NCI-H1092 (cell line): ENCODE results near the gene SLC30A5.
A peak's percentile ranks its signal among the peaks of the same experiment; 100 is the strongest.
"Not testable (repeated sequence)": the region's sequence is repeated elsewhere in the genome, so short reads cannot be mapped to it uniquely, and the experiment has no call there.

Experiments used
- DNase-seq: peaks from one replicate; lab custom pipeline; 2025; lab: John Stamatoyannopoulos, UW

Gene SLC30A5

DNA sequence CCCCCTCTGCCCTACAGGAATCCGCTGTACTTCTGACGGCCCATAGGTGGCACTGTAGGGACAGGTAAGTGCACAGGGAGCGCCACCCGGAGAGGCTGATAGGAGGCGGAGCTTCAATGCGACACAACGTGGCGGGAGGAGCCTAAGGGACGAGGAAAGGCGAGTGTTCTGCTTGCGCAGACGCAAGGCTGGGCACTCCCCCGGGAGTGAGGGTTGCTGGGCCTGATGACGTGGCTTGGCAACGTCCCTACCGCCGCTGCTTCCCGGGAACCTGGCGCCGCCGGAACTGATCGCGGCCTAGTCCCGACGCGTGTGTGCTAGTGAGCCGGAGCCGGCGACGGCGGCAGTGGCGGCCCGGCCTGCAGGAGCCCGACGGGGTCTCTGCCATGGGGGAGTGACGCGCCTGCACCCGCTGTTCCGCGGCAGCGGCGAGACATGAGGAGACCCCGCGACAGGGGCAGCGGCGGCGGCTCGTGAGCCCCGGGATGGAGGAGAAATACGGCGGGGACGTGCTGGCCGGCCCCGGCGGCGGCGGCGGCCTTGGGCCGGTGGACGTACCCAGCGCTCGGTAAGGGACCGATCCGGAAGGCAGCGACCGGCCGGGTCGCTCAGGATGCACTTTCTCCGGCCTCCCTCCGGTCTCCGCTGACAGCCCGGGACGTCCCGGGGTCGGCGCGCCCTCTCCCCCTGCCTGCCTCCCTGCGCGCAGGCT is at the start of gene SLC30A5:
TSS of gene SLC30A5 (plus strand) at position 244 of the 712 bp plus-strand sequence. CDS start at position 486, 242 bp downstream.
- peak; percentile 98 for DNase-seq

DNA sequence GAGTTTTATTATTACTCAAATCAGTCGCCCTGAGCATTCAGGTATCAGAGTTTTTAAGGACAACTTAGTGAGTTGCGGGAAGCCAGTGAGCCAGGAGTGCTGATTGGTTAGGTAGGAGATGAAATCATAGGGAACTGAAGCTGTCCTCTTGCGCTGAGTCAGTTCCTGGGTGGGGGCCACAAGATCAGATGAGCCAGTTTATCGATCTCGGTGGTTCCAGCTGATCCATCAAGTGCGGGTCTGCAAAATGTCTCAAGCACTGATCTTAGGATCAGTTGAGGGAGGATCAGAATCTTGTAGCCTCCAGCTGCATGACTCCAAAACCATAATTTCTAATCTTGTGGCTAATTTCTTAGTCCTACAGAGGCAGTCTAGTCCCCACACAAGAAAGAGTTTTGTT is 48.6 kb upstream of the SLC30A5 start:
- DNase-seq = not testable (repeated sequence)

DNA sequence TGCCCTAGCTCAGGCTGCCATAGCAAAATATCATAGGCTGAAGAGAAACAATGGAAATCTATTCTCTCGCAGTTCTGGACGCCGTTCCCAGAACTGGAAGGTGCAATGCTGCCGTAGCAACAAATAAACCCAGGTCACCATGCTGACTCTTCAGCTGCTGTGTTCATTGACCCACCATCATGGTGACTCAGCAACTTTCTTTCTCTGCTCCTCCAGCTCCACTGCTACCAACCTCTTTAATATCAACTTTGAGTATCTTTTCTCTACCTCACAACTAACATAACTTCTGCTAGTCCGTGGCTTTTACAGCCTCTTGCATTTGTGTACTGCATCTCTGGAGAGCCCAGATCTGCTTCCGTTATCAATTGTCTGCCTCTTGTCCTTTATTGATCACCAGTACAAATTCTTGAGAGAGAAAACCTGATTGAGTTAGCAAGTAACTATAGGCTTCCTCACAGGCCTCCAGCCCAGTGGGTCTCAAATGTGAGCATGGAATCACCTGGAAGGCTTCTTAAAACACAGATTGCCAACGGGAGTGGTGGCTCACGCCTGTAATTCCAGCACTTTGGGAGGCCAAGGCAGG is 47.3 kb upstream of the SLC30A5 start:
- DNase-seq = no peak

DNA sequence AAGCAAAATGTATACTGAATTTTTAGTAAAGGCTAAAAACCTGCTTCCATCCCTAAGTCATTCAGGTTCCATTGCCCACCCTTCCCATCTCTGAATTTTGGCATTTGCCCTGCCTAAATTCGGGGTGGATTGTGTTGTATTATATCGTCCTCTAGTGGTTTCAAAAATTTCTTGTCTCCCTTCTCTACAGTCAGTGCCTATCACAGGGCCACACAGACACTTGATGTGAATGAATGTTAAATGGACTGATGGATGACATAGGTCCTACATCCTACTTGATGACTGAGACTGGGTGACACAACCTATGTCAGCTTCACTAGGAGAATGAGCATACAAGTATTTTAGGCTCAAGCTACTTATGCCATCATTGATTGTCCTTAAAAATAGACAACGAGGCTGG is 45.6 kb upstream of the SLC30A5 start:
- no peak for DNase-seq

DNA sequence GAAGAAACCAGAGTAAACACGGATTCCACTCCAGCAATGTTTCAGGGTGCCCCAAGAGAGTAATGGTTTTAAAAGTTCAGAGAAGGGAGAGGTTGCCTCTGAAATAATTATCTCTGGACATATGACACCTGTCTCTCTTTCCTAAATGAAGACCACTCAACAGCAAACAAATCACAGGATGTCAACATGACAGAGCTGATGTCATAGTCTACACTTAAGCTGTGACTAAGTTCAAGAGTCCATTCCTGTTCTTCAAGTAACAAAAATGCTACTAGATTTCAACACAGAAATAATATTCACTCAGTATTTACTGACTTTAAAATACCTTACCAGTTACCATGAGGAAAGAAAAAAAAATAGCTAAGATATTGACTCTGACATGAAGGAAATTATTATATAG is 44.7 kb upstream of the SLC30A5 start:
- DNase-seq = no peak

DNA sequence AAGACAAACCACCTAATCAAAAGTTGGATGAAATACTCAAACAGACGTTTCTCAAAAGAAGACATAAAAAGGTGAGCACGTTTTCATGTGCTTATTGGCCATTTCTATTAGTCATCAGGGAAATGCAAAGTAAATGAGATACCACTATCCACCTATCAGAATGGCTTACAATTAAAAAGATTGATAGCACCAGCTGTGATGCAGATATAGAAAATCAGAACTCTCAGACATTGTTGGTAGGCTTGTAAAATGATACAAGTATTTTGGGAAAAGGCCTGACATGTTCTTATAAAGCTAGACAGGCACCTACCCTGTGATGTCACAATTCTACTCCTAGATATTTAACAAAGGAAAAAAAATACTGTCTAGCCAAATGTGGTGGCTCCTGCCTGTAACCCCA is 44.0 kb upstream of the SLC30A5 start:
- no peak for DNase-seq

DNA sequence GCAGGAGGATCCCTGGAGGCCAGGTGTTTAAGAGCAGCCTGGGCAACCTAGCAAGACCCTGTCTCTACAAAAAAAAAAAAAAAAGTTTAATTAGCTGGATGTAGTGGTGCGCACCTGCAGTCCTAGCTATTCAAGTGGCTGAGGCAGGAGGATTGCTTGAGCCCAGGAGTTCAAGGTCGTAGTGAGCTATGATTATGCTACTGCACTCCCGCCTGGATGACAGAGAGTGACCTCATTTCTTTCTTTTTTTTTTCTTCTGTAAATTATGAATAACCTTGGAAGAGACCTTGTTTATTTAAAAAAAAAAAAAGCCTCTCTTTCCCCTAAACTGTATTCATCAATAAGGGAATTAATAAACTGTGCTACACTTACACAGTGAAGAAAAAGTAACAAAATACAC is 43.6 kb upstream of the SLC30A5 start:
- DNase-seq = no peak

DNA sequence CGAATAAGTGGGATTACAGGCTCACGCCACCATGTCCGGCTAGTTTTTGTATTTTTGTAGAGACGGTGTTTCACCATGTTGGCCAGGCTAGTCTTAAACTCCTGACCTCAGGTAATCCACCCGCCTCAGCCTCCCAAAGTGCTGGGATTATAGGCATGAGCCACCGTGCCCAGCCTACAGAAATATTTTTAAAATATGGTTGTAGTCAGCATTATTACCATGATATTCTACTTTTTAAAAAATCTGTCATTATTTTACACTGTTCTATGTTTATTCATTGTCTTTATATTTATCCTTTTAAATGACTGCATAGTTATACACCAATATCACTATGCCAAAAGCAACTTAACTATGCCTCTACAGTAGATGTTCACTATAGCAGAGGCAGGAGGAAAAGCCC is 41.6 kb upstream of the SLC30A5 start:
- DNase-seq = no peak

DNA sequence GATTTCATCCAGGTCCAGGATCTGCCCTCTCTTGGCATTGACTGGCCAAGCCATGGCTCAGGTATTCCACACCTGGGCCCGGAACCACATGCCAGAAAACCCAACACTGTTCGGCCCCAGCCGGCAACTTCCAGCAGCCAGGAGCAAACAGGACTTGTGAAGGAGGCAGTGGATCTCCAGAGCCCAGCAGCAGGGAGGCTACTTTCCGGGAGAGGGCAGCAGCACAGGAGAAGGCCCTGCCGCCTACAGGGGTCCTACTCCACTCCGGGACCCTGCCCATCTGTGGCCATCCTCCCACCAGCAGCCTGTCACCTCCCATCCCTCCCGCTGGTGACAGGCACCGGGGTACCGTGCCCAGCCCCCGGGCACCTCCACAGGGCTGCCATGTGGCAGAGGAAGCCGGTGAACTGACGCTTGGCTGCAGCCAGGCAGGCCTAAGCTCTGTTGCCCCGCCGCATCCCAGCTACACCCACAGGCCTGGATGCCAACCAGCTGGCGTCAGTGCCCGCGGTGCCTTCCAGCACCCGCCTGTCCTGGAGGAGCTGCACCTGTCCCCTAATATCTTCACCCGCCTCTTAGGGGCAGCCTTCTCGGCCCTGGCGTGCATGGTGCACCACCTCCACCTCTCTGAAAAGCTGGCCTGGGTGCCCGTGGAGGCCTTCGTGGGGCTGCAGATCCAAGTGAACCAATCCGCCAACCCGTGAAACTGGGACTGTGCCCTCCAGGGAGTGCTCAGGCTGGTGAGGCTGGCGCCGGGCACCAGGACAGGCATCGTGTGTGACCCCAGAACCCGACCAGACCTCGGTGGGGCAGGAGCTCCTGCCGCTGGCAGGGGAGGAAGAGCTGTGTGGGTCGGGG is 18.9 kb upstream of the SLC30A5 start:
- no peak for DNase-seq

DNA sequence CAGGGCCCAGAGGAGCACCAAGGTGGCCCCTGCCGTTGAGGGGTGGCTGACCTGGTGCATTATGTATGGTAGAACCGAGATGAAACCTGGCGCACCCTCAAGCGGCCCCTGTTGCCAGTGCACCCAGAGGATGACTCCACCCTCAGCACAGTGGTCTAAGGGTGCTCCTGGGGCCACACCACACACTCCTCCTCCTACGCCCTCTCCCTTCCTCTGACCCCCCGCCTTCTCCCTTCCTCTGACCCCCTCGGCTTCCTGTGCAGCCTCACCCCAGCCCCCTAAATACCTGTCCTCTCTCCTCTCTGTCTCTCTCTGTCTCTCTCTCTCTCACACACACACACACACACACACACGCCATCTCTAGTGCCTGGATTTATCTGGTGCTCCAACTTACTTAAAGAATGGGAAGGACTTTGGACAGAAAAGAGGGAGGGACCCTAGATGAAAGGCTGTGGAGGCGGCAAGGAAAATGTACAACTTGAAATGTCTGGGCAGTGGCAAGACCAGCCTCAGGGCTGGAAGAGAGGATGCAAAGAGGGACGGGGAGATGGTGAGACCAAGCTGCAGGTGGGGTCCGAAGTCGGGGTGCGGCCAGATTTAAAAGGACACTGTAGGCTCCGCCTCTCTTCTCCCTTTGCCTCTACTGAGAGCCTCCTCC is 18.2 kb upstream of the SLC30A5 start:
- DNase-seq = no peak

DNA sequence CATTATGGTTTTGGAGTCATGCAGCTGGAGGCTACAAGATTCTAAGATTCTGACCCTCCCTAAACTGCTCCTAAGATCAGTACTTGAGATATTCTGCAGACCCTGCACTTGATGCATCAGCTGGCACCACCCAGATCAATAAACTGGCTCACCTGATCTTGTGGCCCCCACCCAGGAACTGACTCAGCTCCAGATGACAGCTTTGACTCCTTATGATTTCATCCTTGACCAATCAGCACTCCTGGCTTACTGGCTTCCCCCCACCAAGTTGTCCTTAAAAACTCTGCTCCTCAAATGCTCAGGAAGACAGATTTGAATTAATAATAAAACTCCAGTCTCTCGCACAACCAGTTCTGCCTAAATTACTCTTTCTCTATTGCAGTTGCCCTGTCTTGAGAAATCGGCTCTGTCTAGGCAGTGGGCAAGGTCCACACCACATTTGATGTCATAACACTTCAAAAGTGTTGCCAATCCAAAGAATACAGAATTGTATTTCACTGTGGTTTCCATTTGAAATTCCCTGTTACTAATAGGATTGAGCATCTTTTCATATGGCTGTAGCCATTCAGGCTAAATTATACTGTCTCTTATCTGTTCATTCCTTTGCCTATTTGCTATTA is 14.8 kb upstream of the SLC30A5 start:
- DNase-seq = no peak

DNA sequence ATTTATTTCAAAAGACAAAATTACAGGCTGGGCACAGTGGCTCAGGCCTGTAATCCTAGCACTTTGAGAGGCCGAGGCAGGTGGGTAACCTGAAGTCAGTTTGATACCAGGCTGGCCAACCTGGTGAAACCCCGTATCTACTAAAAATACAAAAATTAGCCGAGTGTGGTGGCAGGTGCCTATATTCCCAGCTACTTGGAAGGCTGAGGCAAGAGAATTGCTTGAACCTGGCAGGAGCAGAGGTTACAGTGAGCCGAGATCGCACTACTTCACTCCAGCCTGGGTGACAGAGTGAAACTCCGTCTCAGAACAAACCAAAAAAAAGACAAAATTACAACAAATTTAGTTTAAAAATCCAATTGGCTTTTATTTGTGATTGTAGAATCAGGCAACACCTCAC is 14.3 kb upstream of the SLC30A5 start:
- DNase-seq = no peak

DNA sequence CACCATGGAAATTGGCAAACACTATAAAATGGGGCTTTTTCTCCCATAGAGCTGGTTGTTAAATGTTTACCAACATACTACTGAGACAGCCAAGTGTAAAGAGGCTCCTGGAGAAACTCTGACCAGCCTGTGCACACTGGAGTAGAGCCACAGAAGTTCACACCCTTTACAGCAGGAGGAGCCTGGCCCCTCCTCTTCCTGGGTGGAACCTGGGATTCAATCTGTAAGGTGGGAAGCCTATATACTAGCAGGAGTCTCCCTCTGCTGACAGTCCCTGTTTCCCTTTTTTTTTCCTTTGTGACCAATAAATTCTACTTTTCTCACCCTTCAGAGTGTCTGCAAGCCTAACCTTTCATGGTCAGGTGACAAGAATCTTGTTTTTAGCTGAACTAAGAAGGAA is 10.4 kb upstream of the SLC30A5 start:
- no peak for DNase-seq

DNA sequence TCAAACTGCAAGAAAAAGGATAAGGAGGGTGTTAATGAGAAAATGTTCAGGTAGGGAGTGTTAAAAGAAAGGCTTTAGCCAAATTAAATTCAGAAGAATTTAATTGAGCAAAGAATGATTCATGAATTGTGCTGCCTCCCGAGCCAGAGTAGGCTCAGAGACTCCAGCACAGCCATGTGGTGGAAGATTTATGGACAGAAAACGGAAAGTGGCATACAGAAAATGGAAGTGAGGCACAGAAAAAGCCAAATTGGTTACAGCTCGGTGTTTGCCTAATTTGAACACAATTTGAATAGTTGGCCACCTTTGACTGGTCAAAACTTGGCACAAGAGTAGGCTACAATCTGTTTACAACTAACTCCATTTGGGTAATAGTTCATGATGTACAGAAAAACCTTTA is 9.6 kb upstream of the SLC30A5 start:
- no peak for DNase-seq

DNA sequence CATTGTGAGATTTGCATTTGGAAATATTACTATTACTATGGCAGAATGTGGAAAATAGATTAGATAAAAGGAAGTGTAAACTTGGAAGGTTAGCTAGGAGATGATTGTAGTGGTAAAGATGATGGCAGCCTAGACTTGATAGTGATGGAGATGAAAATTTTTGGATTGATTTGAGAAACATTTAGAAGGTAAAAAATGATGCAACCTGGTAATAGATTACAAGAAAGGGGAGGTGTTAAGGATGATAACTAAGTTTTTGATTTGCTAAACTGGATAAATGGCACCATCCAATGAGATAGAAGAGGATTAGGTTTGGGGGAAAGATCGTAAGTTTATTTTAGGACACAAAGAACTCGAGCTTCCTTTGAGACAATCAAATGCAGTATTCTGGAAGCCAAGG is 8.9 kb upstream of the SLC30A5 start:
- no peak for DNase-seq

DNA sequence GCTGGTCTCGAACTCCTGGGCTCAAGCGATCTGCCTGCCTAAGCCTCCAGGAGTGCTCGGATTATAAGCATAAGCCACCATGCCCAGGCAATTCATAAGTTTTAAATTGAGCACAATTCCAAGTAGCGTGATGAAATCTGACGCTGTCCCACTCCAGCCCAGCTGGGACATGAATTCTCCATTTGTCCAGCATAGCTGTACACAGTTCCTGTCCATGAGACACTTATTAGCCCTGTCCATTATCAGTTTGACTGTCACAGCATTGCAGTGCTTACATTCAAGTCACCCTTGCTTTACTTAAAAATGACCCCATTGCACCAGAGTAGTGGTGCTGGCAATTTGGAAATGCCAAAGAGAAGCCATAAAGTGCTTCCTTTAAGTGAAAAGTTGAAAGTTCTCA is 7.6 kb upstream of the SLC30A5 start:
- no peak for DNase-seq

DNA sequence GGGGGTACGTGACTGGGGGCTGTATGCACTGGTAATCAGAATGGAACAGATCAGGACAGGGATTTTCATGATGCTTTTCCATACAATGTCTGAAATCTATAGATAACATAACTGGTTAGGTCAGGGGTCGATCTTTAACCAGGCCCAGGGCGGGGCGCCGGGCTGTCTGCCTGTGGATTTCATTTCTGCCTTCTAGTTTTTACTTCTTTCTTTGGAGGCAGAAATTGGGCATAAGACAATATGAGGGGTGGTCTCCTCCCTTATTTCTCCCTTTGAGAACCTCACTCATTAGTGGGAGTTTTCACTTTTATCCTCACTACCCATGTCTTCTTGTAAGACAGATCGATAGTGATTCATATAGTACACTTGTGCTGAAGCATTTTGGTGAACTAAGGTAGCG is 5.8 kb upstream of the SLC30A5 start:
- not testable (repeated sequence) for DNase-seq

DNA sequence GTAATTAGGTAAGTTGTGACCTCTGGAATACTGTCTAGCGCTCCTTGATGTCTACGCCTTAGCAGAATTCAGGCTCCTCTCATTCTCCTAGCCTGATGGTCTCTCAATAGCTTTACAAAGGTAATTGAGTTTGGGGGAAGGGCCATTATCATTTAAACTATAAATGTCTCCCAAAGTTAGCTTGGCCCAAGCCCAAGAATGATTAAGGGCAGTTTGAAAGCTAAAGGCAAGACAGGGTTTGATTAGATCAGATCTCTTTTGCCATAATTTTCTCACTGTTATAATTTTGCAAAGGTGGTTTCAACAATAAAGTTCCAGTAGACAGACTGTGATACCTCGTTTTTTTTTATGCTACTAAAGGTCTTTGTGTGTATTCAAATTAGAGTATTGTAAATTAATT is 3.7 kb upstream of the SLC30A5 start:
- no peak for DNase-seq

DNA sequence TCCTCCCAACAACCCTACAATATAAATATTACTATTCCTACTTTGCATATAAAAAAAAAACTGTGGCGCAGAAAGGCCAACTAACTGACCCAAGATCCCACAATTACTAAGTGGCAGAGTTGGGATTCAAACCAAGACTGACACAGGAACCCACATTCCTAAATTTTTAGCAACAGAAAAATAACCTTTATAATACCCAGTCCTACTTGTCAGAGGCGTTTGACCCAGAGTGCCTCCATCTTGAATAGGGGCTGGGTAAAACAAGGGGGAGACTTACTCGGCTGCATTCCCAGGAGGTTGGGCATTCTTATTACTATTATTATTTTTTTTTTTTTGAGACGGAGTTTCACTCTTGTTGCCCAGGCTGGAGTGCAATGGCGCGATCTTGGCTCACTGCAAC is 2.0 kb upstream of the SLC30A5 start:
- DNase-seq = no peak

DNA sequence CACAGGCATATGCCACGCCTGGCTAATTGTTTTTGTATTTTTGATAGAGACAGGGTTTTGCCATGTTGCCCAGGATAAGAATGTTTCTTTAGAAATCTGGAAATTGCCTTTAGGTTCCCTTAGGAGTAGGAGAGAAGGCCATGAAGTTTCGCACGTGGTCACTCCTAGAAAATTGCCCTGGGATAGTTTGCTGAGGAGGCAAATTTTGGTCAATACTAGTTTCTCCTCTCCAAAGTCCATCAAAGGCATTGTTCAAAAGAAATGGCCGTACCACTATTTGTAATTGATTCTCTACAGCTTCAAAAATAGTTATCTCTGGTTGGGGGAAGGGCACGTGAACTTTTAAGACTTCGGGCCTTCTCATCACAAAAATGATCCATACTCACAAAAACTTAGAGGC is 845 bp upstream of the SLC30A5 start:
- no peak for DNase-seq

DNA sequence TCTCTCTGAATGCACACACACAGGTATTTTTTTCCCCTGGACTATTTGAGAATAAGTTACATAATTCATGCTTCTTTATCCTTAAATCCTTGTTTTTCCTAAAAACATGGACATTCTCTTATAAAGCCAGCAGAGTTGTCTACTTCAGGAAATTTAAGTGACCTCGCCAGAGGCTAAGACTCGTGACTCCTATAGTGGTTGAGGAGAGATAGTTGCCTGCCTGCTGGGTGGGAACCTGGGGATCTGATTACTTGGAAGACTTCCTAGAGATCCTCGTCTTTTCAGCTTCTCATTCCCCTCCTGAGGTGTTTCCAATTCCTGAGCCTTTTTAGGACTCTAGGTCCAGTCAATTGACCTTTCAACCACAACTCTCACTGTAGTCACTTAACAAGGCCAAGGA is 5.5 kb downstream of the SLC30A5 start:
- no peak for DNase-seq

DNA sequence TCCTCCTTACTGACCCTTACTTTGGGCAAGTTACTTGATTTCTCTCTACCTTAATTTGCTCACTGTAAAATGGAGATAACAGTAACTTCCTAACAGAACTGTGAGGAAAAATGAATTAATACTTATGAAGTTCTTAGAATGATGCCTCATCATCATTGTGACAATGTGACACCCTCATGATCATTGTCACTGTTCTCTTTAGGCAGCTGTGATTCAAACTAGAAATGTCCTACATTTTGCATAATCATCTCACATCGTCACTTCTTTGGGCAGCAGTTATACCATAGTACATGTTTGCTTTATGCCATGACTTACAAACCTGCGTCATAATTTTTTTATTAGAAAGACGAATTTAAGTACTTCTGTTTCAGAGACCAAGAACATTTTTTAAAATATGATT is 9.7 kb downstream of the SLC30A5 start:
- DNase-seq = no peak
